Large intestine (tissue), 3 donors: ENCODE measurements around the gene NGEF. TPM values are rescaled to one million over a fixed set of nuclear protein-coding genes. Genes with fewer than 3 reads are reported as not detected.

Source experiments
- DNase-seq, 2 donors: peaks; one replicate each; pipeline versions ENCODE4 v3.0.0 to v3.0.0-alpha.2; 2013
- H3K27ac ChIP-seq: one replicate; pipeline ENCODE4 v1.5.1; 2013; ENCODE audit warnings: low read length
- H3K27me3 ChIP-seq: 2 replicates; pipeline ENCODE4 v1.6.1; 2013; ENCODE audit warnings: low read length; ENCODE audit not compliant: control insufficient read depth, insufficient read depth
- H3K36me3 ChIP-seq: 2 replicates; pipeline ENCODE4 v1.6.1; 2013; ENCODE audit warnings: low read length; ENCODE audit not compliant: control insufficient read depth, insufficient read depth
- H3K4me1 ChIP-seq: one replicate; pipeline ENCODE4 v1.6.1; 2013; ENCODE audit warnings: low read length; ENCODE audit not compliant: control insufficient read depth, insufficient read depth
- H3K4me3 ChIP-seq: one replicate; pipeline ENCODE4 v1.5.1; 2013; ENCODE audit warnings: low read length
- H3K9me3 ChIP-seq: one replicate; pipeline ENCODE4 v1.6.1; 2013; ENCODE audit warnings: mild to moderate bottlenecking, low read depth, low read length, moderate library complexity; ENCODE audit not compliant: control insufficient read depth
- WGBS: methylation state at CpG from one replicate; pipeline ENCODE4 v1.1.5; 2013; ENCODE audit warnings: low lambda C conversion rate; ENCODE audit not compliant: insufficient coverage; 5-methylcytosine and 5-hydroxymethylcytosine counted together
- polyA plus RNA-seq: library from polyadenylated mRNA; unstranded; fragments of 120-200 nt; gene quantifications from one replicate; pipeline ENCODE4 v1.2.1, GENCODE V29; 2013

The NGEF gene
- polyA plus RNA-seq, 1 donor: 22.9 TPM

GRCh38 chr2:232870018-232870765, 142.9 kb downstream of the NGEF start, which contains the start of gene SNORC:
SNORC (plus strand) TSS chr2:232870264; CDS start chr2:232870342, 78 bp downstream.
- H3K27ac ChIP-seq: no peak within 1 kb of the TSS
- H3K27me3 ChIP-seq: no peaks in the 10 kb centered on the region
- no peak for DNase-seq
- H3K4me3 ChIP-seq: no peak within 1 kb of the TSS
- H3K36me3 ChIP-seq: no peaks in the 10 kb centered on the region
- peaks cover 36% of the 10 kb centered on the region for H3K4me1 ChIP-seq
- H3K9me3 ChIP-seq: no peaks in the 10 kb centered on the region
- no CpG with 5 or more reads among the region's 21 CpGs for WGBS

GRCh38 chr2:232869138-232870017, 143.7 kb downstream of the NGEF start:
- H3K9me3 ChIP-seq: no peaks in the 10 kb centered on the region
- no CpG with 5 or more reads among the region's 15 CpGs for WGBS
- no peak overlapping the region for H3K27ac ChIP-seq
- no peak for DNase-seq
- H3K4me3 ChIP-seq: no peak overlapping the region
- H3K27me3 ChIP-seq: no peaks in the 10 kb centered on the region
- no peaks in the 10 kb centered on the region for H3K36me3 ChIP-seq
- H3K4me1 ChIP-seq: peaks cover 28% of the 10 kb centered on the region

GRCh38 chr2:232866104-232866503, 147.0 kb downstream of the NGEF start:
- Histone ChIP-seq H3K27ac (no peak overlapping the region), H3K4me1 (peaks cover 8% of the 10 kb centered on the region)
- WGBS: 100% methylated on average over 2 of the region's 4 CpGs

GRCh38 chr2:232865165-232865564, 147.9 kb downstream of the NGEF start:
- no peaks in the 10 kb centered on the region for H3K9me3 ChIP-seq
- H3K4me3 ChIP-seq: no peak overlapping the region
- DNase-seq: no peak
- H3K4me1 ChIP-seq: peaks cover 13% of the 10 kb centered on the region
- WGBS: no CpG with 5 or more reads among the region's 1 CpG
- peaks cover 4% of the 10 kb centered on the region for H3K36me3 ChIP-seq
- H3K27me3 ChIP-seq: no peaks in the 10 kb centered on the region
- H3K27ac ChIP-seq: no peak overlapping the region

More at GRCh38 chr2:232866104-232866503, 147.0 kb downstream of the NGEF start:
- Histone ChIP-seq H3K27me3 (no peaks in the 10 kb centered on the region), H3K4me3 (no peak overlapping the region), H3K36me3 (peaks cover 4% of the 10 kb centered on the region), H3K9me3 (no peaks in the 10 kb centered on the region)
- DNase-seq: no peak

- no peaks in the 10 kb centered on the region for H3K9me3 ChIP-seq
- peaks cover 21% of the 10 kb centered on the region for H3K4me1 ChIP-seq
- no peak overlapping the region for H3K27ac ChIP-seq
- peaks cover 14% of the 10 kb centered on the region for H3K36me3 ChIP-seq
- H3K27me3 ChIP-seq: no peaks in the 10 kb centered on the region
- no peak overlapping the region for H3K4me3 ChIP-seq
- WGBS: 100% methylated on average over 1 of the region's 2 CpGs
- no peak for DNase-seq
Measured at GRCh38 chr2:232863996-232864395, 149.1 kb downstream of the NGEF start.

GRCh38 chr2:232861353-232861752, 151.7 kb downstream of the NGEF start:
- no CpG with 5 or more reads among the region's 5 CpGs for WGBS
- Histone ChIP-seq H3K27me3 (no peaks in the 10 kb centered on the region), H3K4me3 (no peak overlapping the region), H3K27ac (peak overlapping the region; percentile 81), H3K36me3 (peaks cover 40% of the 10 kb centered on the region), H3K9me3 (no peaks in the 10 kb centered on the region), H3K4me1 (peaks cover 41% of the 10 kb centered on the region)
- DNase-seq: no peak

GRCh38 chr2:232860593-232861241, 152.3 kb downstream of the NGEF start:
- Histone ChIP-seq H3K4me1 (peaks cover 41% of the 10 kb centered on the region), H3K27me3 (no peaks in the 10 kb centered on the region), H3K36me3 (peaks cover 42% of the 10 kb centered on the region), H3K4me3 (no peak overlapping the region), H3K9me3 (no peaks in the 10 kb centered on the region), H3K27ac (peak overlapping the region; percentile 81)
- WGBS: 40% methylated on average over 1 of the region's 9 CpGs
- DNase-seq: peak; percentile 77 to 85

- WGBS: 100% methylated on average over 1 of the region's 4 CpGs
- Histone ChIP-seq H3K36me3 (peaks cover 47% of the 10 kb centered on the region), H3K27ac (peak overlapping the region; percentile 81), H3K4me1 (peaks cover 41% of the 10 kb centered on the region), H3K27me3 (no peaks in the 10 kb centered on the region), H3K4me3 (no peak overlapping the region), H3K9me3 (no peaks in the 10 kb centered on the region)
- DNase-seq: no peak
Measured at GRCh38 chr2:232859385-232859916, 153.6 kb downstream of the NGEF start.

GRCh38 chr2:232857158-232857563, 155.9 kb downstream of the NGEF start:
- Histone ChIP-seq H3K27ac (peak overlapping the region; percentile 74), H3K4me3 (no peak overlapping the region), H3K36me3 (peaks cover 61% of the 10 kb centered on the region), H3K9me3 (no peaks in the 10 kb centered on the region), H3K27me3 (no peaks in the 10 kb centered on the region), H3K4me1 (peaks cover 41% of the 10 kb centered on the region)
- peak; percentile 86 to 92 for DNase-seq
- WGBS: 43% methylated on average over 1 of the region's 4 CpGs

GRCh38 chr2:232854082-232854481, 159.0 kb downstream of the NGEF start:
- WGBS: 22% methylated on average over 1 of the region's 7 CpGs
- Histone ChIP-seq H3K36me3 (peaks cover 76% of the 10 kb centered on the region), H3K27ac (no peak overlapping the region), H3K9me3 (no peaks in the 10 kb centered on the region), H3K4me1 (peaks cover 20% of the 10 kb centered on the region), H3K4me3 (no peak overlapping the region), H3K27me3 (no peaks in the 10 kb centered on the region)
- no peak for DNase-seq
